SK-N-SH treated with all-trans-retinoic acid at 6 μM for 48 hours (cell line): ENCODE measurements around the gene SH3BP4.

Experiments used
- CSDC2 ChIP-seq: fragments of 250-450 bp; sonication (Bioruptor Pico); IDR thresholded peaks from 2 replicates; pipeline ENCODE4 v1.5.0; 2020; ENCODE audit warnings: mild to moderate bottlenecking, moderate library complexity
- CSRNP3 ChIP-seq: fragments of 250-450 bp; sonication (Bioruptor Pico); IDR thresholded peaks from 2 replicates; pipeline ENCODE4 v1.5.1; 2021; ENCODE audit warnings: mild to moderate bottlenecking, moderate library complexity
- PATZ1 ChIP-seq: fragments of 250-450 bp; sonication (Bioruptor Pico); IDR thresholded peaks from 2 replicates; pipeline ENCODE4 v1.8.0; 2020; ENCODE audit warnings: mild to moderate bottlenecking, moderate library complexity, borderline replicate concordance
- RARB ChIP-seq: fragments of 250-450 bp; sonication (Bioruptor Pico); IDR thresholded peaks from 2 replicates; pipeline ENCODE4 v1.8.0; 2021; ENCODE audit warnings: mild to moderate bottlenecking, moderate library complexity
- TCF4 ChIP-seq: fragments of 250-450 bp; sonication (Bioruptor Pico); IDR thresholded peaks from 2 replicates; pipeline ENCODE4 v1.8.0; 2021; ENCODE audit warnings: mild to moderate bottlenecking, moderate library complexity, borderline replicate concordance
- TOX ChIP-seq: fragments of 250-450 bp; sonication (Bioruptor Pico); IDR thresholded peaks from 2 replicates; pipeline ENCODE4 v1.8.0; 2021; ENCODE audit warnings: mild to moderate bottlenecking, moderate library complexity, borderline replicate concordance
- ZFP3 ChIP-seq: fragments of 250-450 bp; sonication (Bioruptor Pico); IDR thresholded peaks from 2 replicates; pipeline ENCODE4 v1.5.0; 2020; ENCODE audit warnings: mild to moderate bottlenecking, moderate library complexity
- ZNF8 ChIP-seq: fragments of 450-650 bp; formaldehyde crosslinking; IDR thresholded peaks from 2 replicates; pipeline ENCODE4 v1.5.0; 2020; ENCODE audit warnings: mild to moderate bottlenecking, moderate library complexity

- TF ChIP-seq ZFP3 (CRISPR knock-in tag) (no peak), TOX (CRISPR knock-in tag) (no peak), PATZ1 (CRISPR knock-in tag) (no peak), TCF4 (no peak), CSRNP3 (CRISPR knock-in tag) (no peak), CSDC2 (no peak), ZNF8 (CRISPR knock-in tag) (no peak), RARB (CRISPR knock-in tag) (no peak)
Measured at GRCh38 chr2:235080101-235080500, 128.3 kb downstream of the SH3BP4 start.
